Measurements from ENCODE around the gene TRAPPC13. TPM values are rescaled to one million over a fixed set of nuclear protein-coding genes. Genes with fewer than 3 reads are reported as not detected.
"Not testable (repeated sequence)": the region's sequence is repeated elsewhere in the genome, so short reads cannot be mapped to it uniquely, and the experiment has no call there.

Gene TRAPPC13
- total RNA-seq, 4 donors from 2014 or later, result 7.8 to 18.4 (median 14.4) TPM

- no peak for DNase-seq (ENCODE audit: low spot score in 2 of 2)
Observed at GRCh38 chr5:65674749-65675148, 49.9 kb downstream of the TRAPPC13 start.

GRCh38 chr5:65676056-65676455 lies 51.2 kb downstream of the TRAPPC13 start:
- not testable (repeated sequence) for H3K27me3 ChIP-seq; H3K9me3 ChIP-seq; DNase-seq (ENCODE audit: low spot score in 2 of 2); H3K4me3 ChIP-seq; H3K4me1 ChIP-seq; H3K27ac ChIP-seq
- peaks cover 34% of the 10 kb centered on the region for H3K36me3 ChIP-seq
- 88% methylated on average over 3 of the region's 3 CpGs for WGBS

More at GRCh38 chr5:65674749-65675148, 49.9 kb downstream of the TRAPPC13 start:
- Histone ChIP-seq H3K9me3 (no peaks in the 10 kb centered on the region), H3K4me3 (no peak overlapping the region), H3K4me1 (no peaks in the 10 kb centered on the region), H3K36me3 (peaks cover 39% of the 10 kb centered on the region), H3K27ac (no peak overlapping the region), H3K27me3 (no peaks in the 10 kb centered on the region)
- TF ChIP-seq EP300 (IDR thresholded peaks at IDR 0.05), result no peak
- TF ChIP-seq POLR2A (IDR thresholded peaks at IDR 0.05), result no peak
- TF ChIP-seq, protein P1, sequence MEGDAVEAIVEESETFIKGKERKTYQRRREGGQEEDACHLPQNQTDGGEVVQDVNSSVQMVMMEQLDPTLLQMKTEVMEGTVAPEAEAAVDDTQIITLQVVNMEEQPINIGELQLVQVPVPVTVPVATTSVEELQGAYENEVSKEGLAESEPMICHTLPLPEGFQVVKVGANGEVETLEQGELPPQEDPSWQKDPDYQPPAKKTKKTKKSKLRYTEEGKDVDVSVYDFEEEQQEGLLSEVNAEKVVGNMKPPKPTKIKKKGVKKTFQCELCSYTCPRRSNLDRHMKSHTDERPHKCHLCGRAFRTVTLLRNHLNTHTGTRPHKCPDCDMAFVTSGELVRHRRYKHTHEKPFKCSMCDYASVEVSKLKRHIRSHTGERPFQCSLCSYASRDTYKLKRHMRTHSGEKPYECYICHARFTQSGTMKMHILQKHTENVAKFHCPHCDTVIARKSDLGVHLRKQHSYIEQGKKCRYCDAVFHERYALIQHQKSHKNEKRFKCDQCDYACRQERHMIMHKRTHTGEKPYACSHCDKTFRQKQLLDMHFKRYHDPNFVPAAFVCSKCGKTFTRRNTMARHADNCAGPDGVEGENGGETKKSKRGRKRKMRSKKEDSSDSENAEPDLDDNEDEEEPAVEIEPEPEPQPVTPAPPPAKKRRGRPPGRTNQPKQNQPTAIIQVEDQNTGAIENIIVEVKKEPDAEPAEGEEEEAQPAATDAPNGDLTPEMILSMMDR (IDR thresholded peaks at IDR 0.05), result no peak
- no peak for TF ChIP-seq POLR2AphosphoS5 (IDR thresholded peaks at IDR 0.05)

DNA sequence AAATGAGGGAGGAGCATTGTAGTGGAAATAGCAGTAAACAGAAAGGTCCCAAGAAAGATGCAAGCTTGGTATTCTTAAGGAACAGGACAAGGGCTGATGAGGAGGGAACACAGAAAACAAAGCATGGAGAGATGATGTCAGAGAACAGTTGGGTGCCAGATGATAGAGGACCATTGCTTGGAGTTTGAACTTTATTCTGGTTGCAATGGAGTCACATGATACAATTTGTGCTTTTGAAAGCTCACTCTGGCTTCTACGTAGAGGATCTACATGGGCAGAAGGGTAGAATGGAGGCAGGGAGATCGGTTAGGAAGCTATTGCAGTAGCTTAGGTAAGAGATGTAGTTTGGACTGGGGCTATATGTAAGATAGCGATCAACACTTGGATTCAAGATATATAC lies 57.3 kb downstream of the TRAPPC13 start:
- Histone ChIP-seq H3K4me1 (no peaks in the 10 kb centered on the region), H3K27ac (no peak overlapping the region), H3K36me3 (peaks cover 34% of the 10 kb centered on the region), H3K9me3 (no peaks in the 10 kb centered on the region), H3K27me3 (no peaks in the 10 kb centered on the region), H3K4me3 (no peak overlapping the region)
- no peak for TF ChIP-seq POLR2A (IDR thresholded peaks at IDR 0.05)
- TF ChIP-seq, protein P1 (IDR thresholded peaks at IDR 0.05), result no peak
- TF ChIP-seq EP300 (IDR thresholded peaks at IDR 0.05), result no peak
- TF ChIP-seq POLR2AphosphoS5 (IDR thresholded peaks at IDR 0.05), result no peak
- 91% methylated on average over 3 of the region's 3 CpGs for WGBS
- DNase-seq (ENCODE audit: low spot score in 2 of 2), result no peak

GRCh38 chr5:65693121-65693520 lies 68.3 kb downstream of the TRAPPC13 start:
- Histone ChIP-seq H3K9me3 (no peaks in the 10 kb centered on the region), H3K4me1 (no peaks in the 10 kb centered on the region), H3K4me3 (no peak overlapping the region), H3K27me3 (no peaks in the 10 kb centered on the region), H3K36me3 (peaks cover 15% of the 10 kb centered on the region), H3K27ac (no peak overlapping the region)
- WGBS, result 94% methylated on average over 2 of the region's 2 CpGs
- TF ChIP-seq POLR2A (IDR thresholded peaks at IDR 0.05), result no peak
- TF ChIP-seq, protein P1 (IDR thresholded peaks at IDR 0.05), result no peak
- TF ChIP-seq POLR2AphosphoS5 (IDR thresholded peaks at IDR 0.05), result no peak
- DNase-seq (ENCODE audit: low spot score in 2 of 2), result no peak

DNA sequence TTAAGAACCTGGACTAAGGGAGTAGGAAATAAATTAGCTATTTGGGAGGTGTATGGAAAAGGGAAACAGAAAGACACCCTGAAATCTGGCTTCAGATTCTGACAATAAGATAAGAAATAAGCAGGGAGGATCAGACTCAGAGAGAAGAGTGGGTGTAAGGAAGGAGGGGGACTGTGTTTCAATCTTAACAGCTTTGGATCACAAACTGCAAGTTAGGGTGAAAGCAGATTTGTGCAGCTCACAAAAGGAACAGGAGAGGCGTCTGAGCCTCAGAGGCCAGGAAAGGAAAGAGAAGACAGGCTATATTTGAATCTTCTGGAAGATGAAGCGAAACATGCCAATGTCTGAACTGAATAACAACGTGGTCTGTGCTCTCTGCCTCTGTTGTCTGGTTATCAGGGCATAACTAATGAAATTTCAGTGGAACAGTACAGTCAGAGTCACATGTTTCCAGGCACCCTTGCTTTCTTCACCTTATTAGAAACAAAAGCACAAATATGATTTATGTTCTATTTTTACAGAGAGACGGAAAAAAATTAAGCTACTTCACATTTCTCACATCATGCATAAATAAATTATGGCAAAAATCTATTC lies 70.4 kb downstream of the TRAPPC13 start:
- no peaks in the 10 kb centered on the region for H3K9me3 ChIP-seq
- peaks cover 18% of the 10 kb centered on the region for H3K36me3 ChIP-seq
- H3K4me1 ChIP-seq, result no peaks in the 10 kb centered on the region
- no peaks in the 10 kb centered on the region for H3K27me3 ChIP-seq
- no peak for DNase-seq (ENCODE audit: low spot score in 2 of 2)
- TF ChIP-seq EP300 (IDR thresholded peaks at IDR 0.05) (no peak), POLR2AphosphoS5 (IDR thresholded peaks at IDR 0.05) (no peak), POLR2A (IDR thresholded peaks at IDR 0.05) (no peak)
- TF ChIP-seq, protein P1 (IDR thresholded peaks at IDR 0.05), result no peak
- no peak overlapping the region for H3K27ac ChIP-seq
- 81% methylated on average over 4 of the region's 4 CpGs for WGBS
- no peak overlapping the region for H3K4me3 ChIP-seq

DNA sequence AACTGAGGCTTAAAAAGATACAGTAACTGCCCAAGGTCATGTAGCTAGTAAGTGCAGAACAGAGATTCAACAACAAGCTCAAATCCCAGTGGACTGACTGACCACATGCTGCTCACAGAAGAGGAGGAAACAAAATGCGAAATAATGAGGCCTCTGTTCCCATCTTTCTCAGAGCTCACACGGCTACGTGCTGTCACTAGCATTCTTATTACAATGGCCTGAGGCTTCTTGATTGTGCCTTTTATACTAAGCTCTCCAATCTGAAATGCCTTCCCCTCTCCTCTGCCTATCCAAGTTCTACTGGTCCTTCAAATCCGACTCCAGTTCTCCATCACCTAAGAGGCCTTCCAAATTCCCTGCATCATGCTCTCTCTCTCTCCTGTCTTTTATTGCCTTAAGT lies 71.1 kb downstream of the TRAPPC13 start:
- Histone ChIP-seq H3K36me3 (peaks cover 18% of the 10 kb centered on the region), H3K4me1 (no peaks in the 10 kb centered on the region), H3K27ac (no peak overlapping the region), H3K9me3 (no peaks in the 10 kb centered on the region), H3K27me3 (no peaks in the 10 kb centered on the region), H3K4me3 (no peak overlapping the region)
- 93% methylated on average over 4 of the region's 4 CpGs for WGBS
- no peak for TF ChIP-seq POLR2A (IDR thresholded peaks at IDR 0.05)
- no peak for TF ChIP-seq EP300 (IDR thresholded peaks at IDR 0.05)
- TF ChIP-seq, protein P1 (IDR thresholded peaks at IDR 0.05), result no peak
- TF ChIP-seq POLR2AphosphoS5 (IDR thresholded peaks at IDR 0.05), result no peak
- DNase-seq (ENCODE audit: low spot score in 2 of 2), result no peak
